HG03135 (cell line): ENCODE measurements around the gene SBSN.

Experiments
- ATAC-seq: cut with Tn5 transposase; IDR thresholded peaks from one replicate; pipeline ENCODE4 v1.9.1; 2021; ENCODE audit warnings: mild to moderate bottlenecking, moderate library complexity; ENCODE audit not compliant: unreplicated experiment

Gene SBSN

GRCh38 chr19:35528218-35529038 lies at the start of gene SBSN:
SBSN (minus strand) TSS chr19:35528311; CDS start chr19:35528281, 30 bp downstream.
- ATAC-seq, result no peak

GRCh38 chr19:35571406-35571965 lies 43.4 kb upstream of the SBSN start:
- no peak for ATAC-seq

GRCh38 chr19:35569281-35569781 lies 41.2 kb upstream of the SBSN start:
- no peak for ATAC-seq

- ATAC-seq, result no peak
These were observed 38.6 kb upstream of the SBSN start for GRCh38 chr19:35566738-35567137.

- ATAC-seq, result no peak
These were observed 37.1 kb upstream of the SBSN start for GRCh38 chr19:35565016-35565856.

- ATAC-seq, result no peak
These were observed 35.2 kb upstream of the SBSN start, which contains the start of gene ATP4A for GRCh38 chr19:35563207-35563829. ATP4A (minus strand) TSS chr19:35563658; CDS start chr19:35563629, 29 bp downstream.

- no peak for ATAC-seq
These were observed 34.7 kb upstream of the SBSN start for GRCh38 chr19:35562776-35563175.

GRCh38 chr19:35562336-35562735 lies 34.2 kb upstream of the SBSN start:
- ATAC-seq, result no peak

- no peak for ATAC-seq
These were observed 33.3 kb upstream of the SBSN start for GRCh38 chr19:35561436-35561835.

- ATAC-seq, result no peak
These were observed 32.6 kb upstream of the SBSN start for GRCh38 chr19:35560677-35561076.

GRCh38 chr19:35560271-35560670 lies 32.2 kb upstream of the SBSN start:
- no peak for ATAC-seq

- no peak for ATAC-seq
These were observed 31.7 kb upstream of the SBSN start for GRCh38 chr19:35559781-35560180.

- no peak for ATAC-seq
These were observed 31.2 kb upstream of the SBSN start for GRCh38 chr19:35559281-35559659.

GRCh38 chr19:35558400-35559280 lies 30.5 kb upstream of the SBSN start:
- no peak for ATAC-seq

GRCh38 chr19:35557539-35558399 lies 29.7 kb upstream of the SBSN start:
- ATAC-seq, result no peak

GRCh38 chr19:35556846-35557538 lies 28.9 kb upstream of the SBSN start:
- ATAC-seq, result no peak

GRCh38 chr19:35556025-35556590 lies 28.0 kb upstream of the SBSN start:
- no peak for ATAC-seq
